GM19395 (cell line): ENCODE results near the gene TOR1AIP2.

Experiments used
- ATAC-seq: cut with Tn5 transposase; IDR thresholded peaks from one replicate; pipeline ENCODE4 v1.9.1; 2021; ENCODE audit warnings: mild to moderate bottlenecking, moderate library complexity; ENCODE audit not compliant: unreplicated experiment

Gene TOR1AIP2

DNA sequence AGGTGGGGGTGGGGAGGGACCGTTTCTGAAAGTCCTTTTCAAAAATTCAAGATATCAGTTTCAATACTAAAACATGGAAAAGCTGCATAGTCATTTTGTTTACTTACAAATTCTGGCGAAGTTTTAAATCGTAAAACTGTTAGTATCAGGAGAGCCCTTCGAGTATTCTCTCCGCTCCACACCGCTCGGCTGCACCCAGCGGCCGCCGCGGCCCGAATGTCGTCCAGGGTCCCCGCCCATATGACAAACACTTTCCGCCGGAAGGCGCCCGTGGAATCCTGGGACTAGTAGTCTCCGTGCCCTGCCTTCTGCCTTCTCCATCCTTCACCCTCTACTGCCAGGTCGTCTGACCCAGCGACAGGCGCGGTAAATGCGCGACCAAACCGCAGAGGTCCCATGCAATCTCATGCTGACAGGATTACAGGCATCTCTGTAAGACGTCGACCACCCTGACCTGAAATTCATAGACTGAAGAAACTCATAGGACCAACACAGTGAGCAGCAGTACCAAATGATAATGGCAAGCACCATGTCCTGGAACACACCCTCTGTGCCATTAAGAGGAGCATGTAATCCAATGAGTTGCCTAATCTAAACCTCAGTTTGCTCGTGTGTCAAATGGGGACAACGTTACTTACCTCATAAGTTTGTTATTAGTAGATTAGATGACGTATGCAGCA lies at the start of gene TOR1AIP2:
Gene TOR1AIP2, minus strand, starts transcription at position 218 of the 680 bp plus-strand sequence. CDS start 25,138 bp downstream, outside the sequence.
- peak; percentile 69 for ATAC-seq

DNA sequence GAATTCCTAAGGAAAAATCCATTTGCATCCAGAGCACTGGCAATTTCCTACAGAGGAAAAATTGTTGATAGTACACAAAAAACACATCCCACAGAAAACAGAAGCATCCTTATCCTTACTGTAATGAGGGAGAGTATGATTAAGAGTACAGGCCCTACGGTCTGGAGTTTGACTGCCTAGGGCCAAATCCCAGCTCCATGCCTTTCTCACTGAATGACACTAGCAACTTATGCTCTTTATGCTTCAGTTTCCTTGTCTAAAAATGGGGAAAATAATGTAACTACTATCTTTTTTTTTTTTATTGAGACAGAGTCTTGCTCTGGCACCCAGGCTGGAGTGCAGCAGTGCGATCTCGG lies 49.2 kb upstream of the TOR1AIP2 start:
- no peak for ATAC-seq

DNA sequence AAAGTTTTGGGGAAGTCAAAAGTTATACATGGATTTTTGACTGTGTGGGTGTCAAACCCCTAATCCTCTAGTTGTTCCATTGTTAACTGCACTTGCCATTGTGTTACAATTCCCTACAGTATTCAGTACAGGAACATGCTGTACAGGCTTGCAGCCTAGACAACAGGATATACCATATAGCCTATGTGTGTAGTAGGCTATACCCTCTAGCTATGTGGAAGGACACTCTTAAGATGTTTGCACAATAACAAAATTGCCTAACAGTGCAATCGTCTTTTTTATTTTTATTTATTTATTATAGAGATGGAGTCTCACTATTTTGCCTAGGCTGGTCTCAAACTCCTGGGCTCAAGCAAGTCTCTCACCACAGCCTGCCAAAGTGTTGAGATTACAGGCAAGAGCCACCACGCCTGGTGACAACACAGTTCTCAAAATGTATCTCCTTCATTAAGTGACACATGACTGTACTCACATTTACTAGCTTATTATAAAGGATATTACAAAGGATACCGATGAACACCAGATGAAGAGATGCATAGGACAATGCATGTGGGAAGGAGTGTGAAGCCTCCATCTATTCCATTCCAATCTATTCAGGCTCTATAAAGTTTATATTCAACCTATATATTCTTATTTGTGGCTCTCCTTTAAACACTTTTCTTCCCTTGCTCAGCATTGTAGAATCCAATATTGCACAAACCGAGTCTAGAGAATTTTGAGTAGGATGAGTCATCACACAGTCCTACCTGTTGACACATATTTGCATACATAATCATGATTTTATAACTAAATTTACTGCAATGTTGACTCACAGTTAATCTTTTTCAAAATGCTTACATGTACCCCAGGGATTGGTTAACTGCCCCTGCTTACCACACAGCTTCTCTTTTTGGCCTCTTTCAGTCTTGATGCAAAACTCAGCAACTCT lies 48.6 kb upstream of the TOR1AIP2 start:
- ATAC-seq, result no peak

DNA sequence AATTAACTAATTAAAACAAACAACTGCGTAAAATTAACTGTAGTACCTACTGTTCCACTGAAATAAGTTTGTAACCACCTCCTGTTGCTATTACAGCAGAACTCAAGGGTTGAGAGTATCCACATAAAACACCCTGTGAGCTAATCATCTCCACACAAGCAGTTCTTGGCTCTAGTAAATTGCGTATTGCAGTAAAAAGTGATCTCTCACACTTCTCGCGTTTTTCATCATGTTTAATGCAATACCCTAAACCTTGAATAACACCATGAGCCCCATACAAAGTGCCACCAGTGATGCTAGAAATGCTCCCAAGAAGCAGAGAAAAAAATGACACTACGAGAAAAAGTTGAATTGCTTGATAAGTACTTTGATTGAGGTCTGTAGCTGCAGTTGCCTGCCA lies 47.7 kb upstream of the TOR1AIP2 start:
- no peak for ATAC-seq

DNA sequence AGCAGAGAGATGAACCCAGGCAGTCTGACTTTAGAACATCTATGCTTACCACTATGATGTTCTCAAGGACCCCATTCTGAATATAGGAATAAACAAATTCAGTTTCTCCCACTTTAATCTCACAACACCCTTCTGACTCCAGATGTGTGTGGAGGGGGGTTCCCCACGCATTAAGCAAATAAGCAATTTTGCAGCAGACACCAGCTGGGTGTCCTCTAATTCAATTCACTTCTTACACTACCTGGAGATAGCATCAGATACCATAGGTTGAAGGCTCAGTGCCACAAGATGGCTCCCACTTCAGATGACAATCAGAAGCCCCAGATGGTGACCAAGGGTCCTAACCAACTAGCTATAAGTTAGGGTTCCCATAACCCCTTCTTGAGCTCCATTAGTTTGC lies 46.7 kb upstream of the TOR1AIP2 start:
- ATAC-seq, result no peak

DNA sequence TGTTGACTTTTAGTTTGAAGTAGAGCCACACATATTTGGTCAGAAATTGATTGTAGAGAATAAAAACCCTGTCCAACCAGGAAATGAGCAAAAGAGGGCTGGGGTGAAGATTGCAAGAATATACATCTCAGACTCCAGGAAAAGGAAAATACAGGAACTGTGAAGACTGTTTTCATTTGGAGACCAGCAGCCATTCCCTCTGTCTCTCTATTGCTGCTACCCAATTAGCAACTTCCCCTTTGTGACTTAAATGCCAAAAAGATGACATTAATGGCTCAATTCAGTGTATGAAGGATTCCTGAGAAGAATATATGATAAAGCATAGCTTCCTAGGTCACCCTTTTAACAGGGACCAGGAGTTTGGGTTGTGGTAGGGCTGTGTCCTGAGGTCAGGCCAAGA lies 45.4 kb upstream of the TOR1AIP2 start:
- ATAC-seq, result no peak

DNA sequence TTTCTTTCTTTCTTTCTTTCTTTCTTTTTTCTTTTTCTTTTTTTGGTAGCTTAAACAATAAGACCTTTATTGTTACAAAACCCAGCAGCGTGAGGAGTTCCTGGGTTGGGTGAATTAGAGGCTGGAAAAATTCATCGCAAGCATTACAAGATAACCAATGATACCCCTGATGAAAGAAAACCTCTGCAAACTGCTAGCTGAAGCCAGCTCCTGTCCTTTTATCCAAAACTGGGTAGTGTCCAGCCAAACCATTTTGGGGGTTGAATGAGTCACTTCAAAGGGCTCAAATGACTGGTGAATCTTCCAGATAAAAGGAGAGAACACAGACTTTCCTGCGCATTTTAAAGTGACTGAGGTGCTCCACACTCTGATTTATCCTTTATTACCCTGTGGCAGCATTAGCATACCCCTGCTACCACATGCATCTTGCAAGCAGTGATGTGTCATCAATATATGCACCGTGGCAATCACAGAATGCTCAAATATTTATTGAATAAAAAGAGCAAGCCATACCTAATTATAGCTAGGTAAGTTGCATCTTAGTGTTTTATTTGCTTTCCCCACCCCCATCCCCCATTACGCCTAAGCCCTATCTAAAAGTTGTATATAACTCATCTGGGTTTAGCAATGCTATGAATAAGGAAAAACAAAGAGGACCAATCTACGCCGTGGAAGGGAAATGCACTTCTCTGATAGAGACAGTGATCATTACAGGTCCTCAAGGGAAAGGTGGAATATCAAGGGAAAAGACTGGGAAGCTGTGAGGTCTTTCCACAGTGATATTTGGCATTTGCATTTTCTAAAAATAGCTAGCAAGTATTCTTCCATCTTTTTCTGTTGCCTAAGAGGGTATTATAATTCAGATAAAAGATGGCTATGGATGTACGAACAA lies 44.6 kb upstream of the TOR1AIP2 start:
- ATAC-seq, result no peak

DNA sequence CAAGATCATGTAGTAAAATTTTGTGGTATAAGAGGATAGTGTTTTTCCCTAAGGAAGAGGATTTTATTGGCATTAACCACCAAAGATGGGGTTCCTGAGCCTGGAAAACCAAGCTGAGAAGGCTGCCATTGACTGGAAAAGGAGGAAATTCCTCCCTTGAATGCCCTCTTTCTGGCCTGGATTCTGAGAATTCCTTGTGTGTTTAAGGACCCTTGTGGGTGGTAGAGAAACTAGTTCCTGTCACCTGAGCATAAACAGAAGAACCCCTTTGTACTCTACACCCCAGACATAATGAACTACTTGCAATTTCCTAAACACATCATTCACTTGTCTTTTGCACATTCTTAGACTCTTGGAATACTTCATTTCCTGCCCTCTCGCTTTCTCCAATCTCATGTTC lies 43.9 kb upstream of the TOR1AIP2 start:
- no peak for ATAC-seq

DNA sequence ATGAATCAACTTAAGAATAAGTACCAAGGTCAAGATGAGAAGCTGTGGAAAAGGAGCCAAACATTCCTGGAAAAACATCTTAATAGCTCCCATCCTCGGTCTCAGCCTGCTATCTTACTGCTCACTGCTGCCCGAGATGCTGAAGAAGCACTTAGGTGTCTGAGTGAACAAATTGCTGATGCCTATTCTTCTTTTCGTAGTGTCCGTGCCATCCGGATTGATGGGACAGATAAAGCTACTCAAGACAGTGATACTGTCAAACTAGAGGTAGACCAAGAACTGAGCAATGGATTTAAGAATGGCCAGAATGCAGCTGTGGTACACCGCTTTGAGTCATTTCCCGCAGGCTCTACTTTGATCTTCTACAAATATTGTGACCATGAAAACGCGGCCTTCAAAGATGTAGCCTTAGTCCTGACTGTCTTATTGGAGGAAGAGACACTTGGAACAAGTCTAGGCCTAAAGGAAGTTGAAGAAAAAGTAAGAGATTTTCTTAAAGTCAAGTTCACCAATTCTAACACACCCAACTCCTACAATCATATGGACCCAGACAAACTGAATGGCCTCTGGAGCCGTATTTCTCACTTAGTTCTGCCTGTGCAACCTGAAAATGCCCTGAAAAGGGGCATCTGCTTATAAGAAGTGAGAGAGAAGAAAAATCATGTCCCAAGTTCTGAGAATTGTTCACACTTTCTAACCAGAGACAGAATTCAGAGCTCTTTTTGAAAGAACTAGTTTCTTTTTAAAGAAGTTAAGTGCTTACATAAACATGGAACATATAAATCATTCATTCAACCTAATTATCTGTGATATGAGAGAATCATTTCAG lies 40.2 kb upstream of the TOR1AIP2 start:
- ATAC-seq, result no peak

DNA sequence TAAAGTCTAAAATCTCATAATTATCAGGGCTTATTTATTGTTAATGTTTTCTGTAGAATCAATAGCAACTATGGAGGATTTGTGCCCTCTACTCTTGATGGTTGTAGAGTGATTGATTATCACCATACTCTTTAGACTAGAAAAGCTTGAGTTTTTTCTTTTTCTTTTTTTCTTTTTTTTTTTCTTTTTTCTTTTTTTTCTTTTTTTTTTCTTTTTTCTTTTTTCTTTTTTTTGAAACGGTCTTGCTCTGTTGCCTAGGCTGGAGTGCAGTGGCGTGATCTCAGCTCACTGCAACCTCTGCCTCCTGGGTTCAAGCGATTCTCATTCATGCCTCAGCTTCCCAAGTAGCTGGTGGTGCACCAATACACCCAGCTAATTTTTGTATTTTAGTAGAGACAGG lies 34.2 kb upstream of the TOR1AIP2 start:
- no peak for ATAC-seq

DNA sequence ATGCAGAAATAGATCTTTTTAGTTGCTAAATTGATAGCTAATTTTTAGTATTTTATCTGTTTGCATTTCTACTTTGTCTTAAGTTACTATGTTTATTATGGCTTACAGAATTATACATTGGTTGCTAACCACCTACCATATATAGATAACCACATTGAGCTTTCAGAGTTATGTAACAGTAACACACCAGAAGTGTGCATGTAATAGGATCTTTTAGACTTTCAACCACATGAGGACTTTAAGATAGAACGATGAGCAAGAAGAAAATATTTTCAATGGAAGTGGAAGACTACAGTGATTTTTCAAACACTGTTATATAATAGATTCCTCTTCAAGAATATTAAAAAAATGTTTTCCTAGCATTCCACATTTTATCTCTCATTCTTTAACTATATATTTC lies 33.3 kb upstream of the TOR1AIP2 start:
- ATAC-seq, result no peak

DNA sequence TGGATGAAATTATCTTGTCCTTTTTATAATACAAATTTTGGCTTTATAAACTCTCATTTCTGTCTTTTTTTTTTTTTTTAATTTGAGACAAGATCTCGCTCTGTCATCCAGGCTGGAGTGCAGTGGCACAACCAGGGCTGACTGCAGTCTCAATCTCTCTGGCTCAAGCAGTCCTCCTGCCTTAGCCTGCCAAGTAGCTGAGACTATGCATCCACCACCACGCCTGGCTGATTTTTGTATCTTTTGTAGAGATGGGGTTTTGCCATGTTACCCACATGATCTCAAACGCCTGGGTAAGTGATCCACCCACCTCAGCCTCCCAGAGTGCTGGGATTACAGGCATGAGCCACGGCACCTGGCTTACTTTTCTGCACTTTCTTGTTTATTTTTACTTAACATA lies 12.0 kb upstream of the TOR1AIP2 start:
- ATAC-seq, result no peak

DNA sequence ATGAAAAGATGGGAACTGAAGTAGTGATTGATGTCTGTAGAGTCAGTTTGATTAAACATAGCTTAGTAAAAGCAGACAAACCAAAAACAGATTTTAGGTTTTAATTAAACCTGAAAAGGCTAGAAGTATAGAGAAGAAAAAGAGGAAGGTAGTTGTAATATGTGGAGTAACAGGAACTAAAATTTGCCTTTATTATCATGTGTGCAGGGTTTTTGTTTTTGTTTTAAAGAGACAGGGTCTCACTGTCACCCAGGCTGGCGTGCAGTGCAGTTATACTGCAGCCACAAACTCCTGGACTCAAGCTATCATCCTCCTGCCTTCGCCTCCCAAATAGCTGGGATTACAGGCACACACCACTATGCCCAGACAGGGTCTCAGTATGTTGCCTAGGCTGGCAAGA lies 10.5 kb upstream of the TOR1AIP2 start:
- no peak for ATAC-seq

DNA sequence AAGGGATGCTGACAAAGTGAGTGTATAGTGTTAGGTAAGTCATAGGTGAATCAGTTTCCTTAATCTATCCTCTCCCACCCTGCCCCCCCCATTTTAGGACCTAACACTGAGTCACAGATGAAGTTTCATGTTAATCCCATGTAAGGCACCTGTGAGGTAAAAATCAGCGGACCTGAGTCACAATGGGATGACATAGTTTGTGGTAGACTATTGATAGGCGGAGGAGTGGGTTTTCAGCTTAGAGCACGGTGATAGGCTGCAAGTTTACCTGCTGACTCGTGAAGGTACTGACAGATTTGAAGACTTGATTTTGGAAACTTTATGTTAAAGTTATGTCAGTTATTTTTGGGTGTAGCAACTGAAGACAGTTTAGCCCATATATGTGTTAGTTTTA lies 6.1 kb upstream of the TOR1AIP2 start:
- peak; percentile 29 for ATAC-seq

DNA sequence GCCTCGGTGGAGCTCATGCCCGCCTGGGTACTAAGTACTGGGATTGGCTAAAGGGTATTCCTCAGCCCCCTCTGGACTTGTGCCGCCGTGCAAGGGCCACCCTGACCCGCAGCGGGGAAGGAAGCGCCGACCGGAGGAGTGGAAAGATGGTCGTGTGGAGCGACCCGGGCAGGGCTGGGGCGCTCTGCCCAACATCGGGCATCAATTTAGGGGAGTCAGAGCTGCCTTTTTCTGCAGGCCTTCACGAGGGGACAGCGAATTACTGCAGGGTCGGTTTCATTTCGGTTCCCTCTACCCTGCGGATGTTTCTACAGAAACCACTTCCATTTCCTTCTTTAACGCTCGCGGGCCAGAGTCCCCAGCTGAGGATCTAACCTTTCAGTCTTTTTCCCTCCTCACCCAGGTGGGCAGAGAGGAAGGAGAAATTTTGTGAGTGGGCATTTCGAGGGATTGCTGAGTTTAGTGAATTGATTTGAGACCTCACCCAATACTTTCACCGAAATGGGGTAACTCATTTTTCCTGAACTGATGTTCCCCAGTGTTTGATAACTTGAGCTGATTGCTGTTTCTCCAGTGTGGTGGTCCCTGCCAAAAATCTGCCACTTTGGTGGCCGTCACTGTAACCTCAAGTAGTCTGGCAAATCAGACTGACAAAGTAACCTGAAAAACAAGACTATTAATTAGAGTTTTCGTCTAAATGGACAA lies 5.6 kb upstream of the TOR1AIP2 start:
- ATAC-seq, result peak; percentile 19

DNA sequence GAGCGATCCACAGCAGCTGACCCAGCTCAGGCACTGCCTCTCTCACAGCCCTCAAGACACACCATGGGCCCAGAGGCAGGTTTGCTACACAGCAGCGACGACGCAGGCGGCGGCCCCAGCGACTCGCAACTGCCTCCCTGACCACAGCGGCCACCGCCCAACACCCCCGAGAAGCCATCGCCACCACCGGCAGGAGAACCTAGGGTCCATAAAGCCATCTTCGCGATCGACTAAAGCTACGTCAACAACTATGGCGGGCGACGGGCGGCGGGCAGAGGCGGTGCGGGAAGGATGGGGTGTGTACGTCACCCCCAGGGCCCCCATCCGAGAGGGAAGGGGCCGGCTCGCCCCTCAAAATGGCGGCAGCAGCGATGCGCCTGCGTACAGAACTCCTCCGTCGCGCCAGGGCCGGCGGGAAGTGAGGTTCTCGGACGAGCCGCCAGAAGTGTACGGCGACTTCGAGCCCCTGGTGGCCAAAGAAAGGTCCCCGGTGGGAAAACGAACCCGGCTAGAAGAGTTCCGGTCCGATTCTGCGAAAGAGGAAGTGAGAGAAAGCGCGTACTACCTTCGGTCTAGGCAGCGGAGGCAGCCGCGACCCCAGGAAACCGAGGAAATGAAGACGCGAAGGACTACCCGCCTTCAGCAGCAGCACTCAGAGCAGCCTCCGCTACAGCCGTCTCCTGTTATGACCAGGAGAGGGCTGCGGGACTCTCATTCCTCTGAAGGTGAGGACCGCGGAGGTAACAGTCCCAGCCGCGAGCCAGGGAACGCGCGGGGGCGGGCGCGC lies 4.8 kb upstream of the TOR1AIP2 start, which contains the start of gene TOR1AIP1:
Gene TOR1AIP1, plus strand, starts transcription at position 33 of the 787 bp plus-strand sequence. Its CDS starts 218 bp downstream, at position 251.
- ATAC-seq, result peak; percentile 75

DNA sequence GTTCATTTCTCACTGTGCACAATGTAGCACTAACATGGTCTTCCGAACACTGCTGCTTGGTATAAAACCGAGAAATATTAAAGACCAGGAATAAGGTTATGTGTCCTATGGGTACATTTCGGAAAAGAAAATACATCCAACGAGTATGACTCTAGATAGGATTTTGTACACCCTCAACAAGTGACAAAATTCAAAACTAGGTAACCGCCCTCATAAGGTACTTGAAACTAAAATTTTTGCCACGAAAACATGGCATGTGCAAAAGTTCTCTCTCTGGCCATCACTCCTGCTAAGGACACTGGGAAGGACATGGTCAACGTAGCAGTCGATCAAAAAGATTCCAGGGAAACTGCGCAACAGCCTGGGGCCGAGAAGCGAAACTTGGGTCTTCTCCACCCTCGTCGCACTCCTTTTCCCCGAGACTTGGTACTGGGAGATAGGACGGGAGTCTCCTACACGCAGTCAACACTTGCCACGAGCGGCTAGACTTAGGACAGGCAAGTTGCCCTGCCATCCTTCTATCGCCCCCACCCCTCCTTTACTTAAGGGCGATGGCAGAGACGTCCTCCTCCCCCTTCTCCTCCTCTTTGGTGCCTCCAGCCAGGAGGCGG lies 4.1 kb upstream of the TOR1AIP2 start:
- ATAC-seq, result no peak

DNA sequence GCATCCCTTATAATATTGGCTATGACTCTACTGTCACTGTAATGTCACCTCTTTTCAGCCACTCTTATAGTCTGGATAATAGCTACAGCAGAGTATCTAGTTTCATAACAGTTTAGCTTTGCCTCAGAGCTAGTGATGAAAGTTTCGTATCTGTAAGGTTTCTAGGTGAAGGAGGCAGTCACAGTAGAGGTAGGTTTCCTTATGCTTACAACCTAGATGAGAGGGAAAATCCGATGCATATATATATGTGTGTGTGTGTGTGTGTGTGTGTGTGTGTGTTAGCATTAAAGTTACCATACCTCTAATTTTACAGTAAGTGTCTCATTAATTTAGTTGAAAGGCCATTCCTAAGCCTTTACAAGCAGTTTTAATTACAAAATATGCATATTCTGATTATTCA lies 2.2 kb upstream of the TOR1AIP2 start:
- ATAC-seq, result no peak
